Type B pancreatic cell (in vitro differentiated cells): ENCODE data around the gene MYL1. TPM values are rescaled to one million over a fixed set of nuclear protein-coding genes. Genes with fewer than 3 reads are reported as not detected.

Source experiments
- DNase-seq: peaks from one replicate; pipeline ENCODE4 v3.0.0; 2021; ENCODE audit warnings: mixed read lengths; ENCODE audit not compliant: unreplicated experiment; ENCODE audit errors: extremely low spot score
- H3K27ac Mint-ChIP-seq: 2 replicates; pipeline ENCODE4 v1.8.0; 2021; ENCODE audit warnings: mild to moderate bottlenecking, mixed read lengths
- H3K27me3 Mint-ChIP-seq: 2 replicates; pipeline ENCODE4 v1.8.0; 2021; ENCODE audit warnings: mixed read lengths
- H3K36me3 Mint-ChIP-seq: 2 replicates; pipeline ENCODE4 v1.8.0; 2021; ENCODE audit warnings: mixed read lengths
- H3K4me1 Mint-ChIP-seq: one replicate; pipeline ENCODE4 v1.8.0; 2021; ENCODE audit warnings: mixed read lengths; ENCODE audit not compliant: unreplicated experiment
- H3K4me3 Mint-ChIP-seq: 2 replicates; pipeline ENCODE4 v1.8.0; 2021; ENCODE audit warnings: mild to moderate bottlenecking, mixed read lengths
- H3K9me3 Mint-ChIP-seq: 2 replicates; pipeline ENCODE4 v1.8.0; 2021; ENCODE audit warnings: mixed read lengths
- CTCF ChIP-seq: fragments of 200-600 bp; sonication (generic); conservative IDR thresholded peaks from 2 replicates; pipeline ENCODE4 v1.5.0; 2021; ENCODE audit warnings: antibody characterized with exemption, mild to moderate bottlenecking
- total RNA-seq: library from RNA; stranded (reverse); gene quantifications from 2 replicates; pipeline ENCODE4 v1.2.1, GENCODE V29; 2021; ENCODE audit warnings: low replicate concordance

MYL1 gene
- total RNA-seq, 1 donor from 2014 or later, result 4.9 TPM

GRCh38 chr2:210262036-210262435 lies 52.9 kb downstream of the MYL1 start:
- no peaks in the 10 kb centered on the region for H3K4me1 Mint-ChIP-seq
- no peak overlapping the region for H3K27ac Mint-ChIP-seq
- no peak for DNase-seq
- H3K36me3 Mint-ChIP-seq, result no peaks in the 10 kb centered on the region
- H3K4me3 Mint-ChIP-seq, result no peak overlapping the region
- no peak for TF ChIP-seq CTCF
- H3K9me3 Mint-ChIP-seq, result no peaks in the 10 kb centered on the region
- H3K27me3 Mint-ChIP-seq, result peaks cover 11% of the 10 kb centered on the region

- H3K27me3 Mint-ChIP-seq, result peaks cover 3% of the 10 kb centered on the region
These were observed 55.3 kb downstream of the MYL1 start for GRCh38 chr2:210259687-210260086.

GRCh38 chr2:210252699-210253606 lies 62.0 kb downstream of the MYL1 start:
- Mint-ChIP-seq H3K9me3 (no peaks in the 10 kb centered on the region), H3K27ac (no peak overlapping the region), H3K27me3 (peaks cover 4% of the 10 kb centered on the region), H3K36me3 (no peaks in the 10 kb centered on the region), H3K4me3 (no peak overlapping the region), H3K4me1 (no peaks in the 10 kb centered on the region)
- TF ChIP-seq CTCF, result no peak
- no peak for DNase-seq

More at GRCh38 chr2:210259687-210260086, 55.3 kb downstream of the MYL1 start:
- H3K9me3 Mint-ChIP-seq, result no peaks in the 10 kb centered on the region
- DNase-seq, result no peak
- no peaks in the 10 kb centered on the region for H3K36me3 Mint-ChIP-seq
- H3K4me1 Mint-ChIP-seq, result no peaks in the 10 kb centered on the region
- no peak for TF ChIP-seq CTCF
- H3K27ac Mint-ChIP-seq, result no peak overlapping the region
- H3K4me3 Mint-ChIP-seq, result no peak overlapping the region

GRCh38 chr2:210250622-210251021 lies 64.4 kb downstream of the MYL1 start:
- Mint-ChIP-seq H3K9me3 (no peaks in the 10 kb centered on the region), H3K4me1 (no peaks in the 10 kb centered on the region), H3K27ac (no peak overlapping the region), H3K36me3 (no peaks in the 10 kb centered on the region), H3K4me3 (no peak overlapping the region), H3K27me3 (peaks cover 4% of the 10 kb centered on the region)
- no peak for TF ChIP-seq CTCF
- no peak for DNase-seq

Other genes with a start within 250 kb of the MYL1 start
- 11.9 and 17.2 TPM in 2 replicates for gene KANSL1L, start 143.8 kb downstream of the MYL1 start, total RNA-seq
- gene ACADL, start 89.7 kb downstream of the MYL1 start, total RNA-seq, result 1.7 and 2.1 TPM in 2 replicates
- gene LANCL1, start 161.6 kb upstream of the MYL1 start, total RNA-seq, result 46.1 and 55.9 TPM in 2 replicates
- 26.8 and 33.2 TPM in 2 replicates for gene CPS1, start 241.4 kb upstream of the MYL1 start, total RNA-seq